Activated CD8-positive, alpha-beta memory T cell treated with anti-CD3 and anti-CD28 coated beads, Interleukin-2, amount 10 ng/mL, durations not matched to agents 7 days and 5 days (primary cell): ENCODE results near the gene OSBPL3. TPM values are rescaled to one million over a fixed set of nuclear protein-coding genes. Genes with fewer than 3 reads are reported as not detected.

Source experiments
- ATAC-seq: fragments of 150-1000 bp; cut with Tn5 transposase; one replicate; pipeline ENCODE4 v1.10.0; 2021; ENCODE audit warnings: moderate library complexity
- CTCF ChIA-PET: fragments of 350-600 bp; sonication (Branson Sonifier 250); formaldehyde crosslinking; loops from one replicate; lab custom pipeline; 2021; ENCODE audit warnings: antibody characterized with exemption; lab: Charles Lee
- DNase-seq: peaks from one replicate; pipeline ENCODE4 v3.0.0-alpha.2; 2020
- H3K27ac Mint-ChIP-seq: one replicate; pipeline ENCODE4 v1.8.0; 2021; ENCODE audit warnings: mild to moderate bottlenecking, mixed read lengths
- H3K27me3 Mint-ChIP-seq: one replicate; pipeline ENCODE4 v1.8.0; 2021; ENCODE audit warnings: mixed read lengths
- H3K36me3 Mint-ChIP-seq: one replicate; pipeline ENCODE4 v1.8.0; 2021; ENCODE audit warnings: mild to moderate bottlenecking, mixed read lengths
- H3K4me1 Mint-ChIP-seq: one replicate; pipeline ENCODE4 v1.8.0; 2021; ENCODE audit warnings: mixed read lengths
- H3K4me3 Mint-ChIP-seq: one replicate; pipeline ENCODE4 v1.8.0; 2021; ENCODE audit warnings: mild to moderate bottlenecking, moderate library complexity, mixed read lengths
- H3K9me3 Mint-ChIP-seq: one replicate; pipeline ENCODE4 v1.8.0; 2022; ENCODE audit warnings: low read depth, mixed read lengths
- total RNA-seq, 2 experiments: library from RNA; stranded (reverse); gene quantifications; one replicate each; pipeline ENCODE4 v1.2.3, GENCODE V29; 2021

The OSBPL3 gene
- total RNA-seq, 2 experiments from 2014 or later: 98.3 to 133 TPM

GRCh38 chr7:24975172-24975571 lies 4.8 kb downstream of the OSBPL3 start:
- CTCF ChIA-PET: no interaction called here
- Mint-ChIP-seq H3K36me3 (peaks cover 46% of the 10 kb centered on the region), H3K4me1 (peaks cover 66% of the 10 kb centered on the region), H3K4me3 (no peak overlapping the region), H3K9me3 (no peaks in the 10 kb centered on the region), H3K27ac (no peak overlapping the region), H3K27me3 (no peaks in the 10 kb centered on the region)
- ATAC-seq (no peak), DNase-seq (no peak)

GRCh38 chr7:24974026-24974832 lies 5.7 kb downstream of the OSBPL3 start:
- H3K27ac Mint-ChIP-seq: no peak overlapping the region
- peaks cover 49% of the 10 kb centered on the region for H3K36me3 Mint-ChIP-seq
- CTCF ChIA-PET: interaction anchor here (1.3 kb wide), 1 partner anchor 162 kb away, joined by 4 read pairs; no protein-coding TSS in a partner anchor
- ATAC-seq (no peak), DNase-seq (no peak)
- no peaks in the 10 kb centered on the region for H3K27me3 Mint-ChIP-seq
- H3K4me3 Mint-ChIP-seq: no peak overlapping the region
- H3K9me3 Mint-ChIP-seq: no peaks in the 10 kb centered on the region
- peaks cover 71% of the 10 kb centered on the region for H3K4me1 Mint-ChIP-seq

GRCh38 chr7:24972991-24973390 lies 7.0 kb downstream of the OSBPL3 start:
- ATAC-seq (no peak), DNase-seq (no peak)
- H3K9me3 Mint-ChIP-seq: no peaks in the 10 kb centered on the region
- H3K27ac Mint-ChIP-seq: no peak overlapping the region
- no peaks in the 10 kb centered on the region for H3K27me3 Mint-ChIP-seq
- peaks cover 40% of the 10 kb centered on the region for H3K36me3 Mint-ChIP-seq
- H3K4me1 Mint-ChIP-seq: peaks cover 67% of the 10 kb centered on the region
- CTCF ChIA-PET: interaction anchor here (1.6 kb wide), 1 partner anchor 8 kb away, joined by 4 read pairs; no protein-coding TSS in a partner anchor
- no peak overlapping the region for H3K4me3 Mint-ChIP-seq

GRCh38 chr7:24972166-24972477 lies 7.9 kb downstream of the OSBPL3 start:
- no peaks in the 10 kb centered on the region for H3K9me3 Mint-ChIP-seq
- DNase-seq (no peak), ATAC-seq (no peak)
- H3K27me3 Mint-ChIP-seq: no peaks in the 10 kb centered on the region
- peaks cover 68% of the 10 kb centered on the region for H3K4me1 Mint-ChIP-seq
- CTCF ChIA-PET: interaction anchor here (0.6 to 1.6 kb wide), 4 partner anchors 9 to 160 kb away, joined by 3 to 4 read pairs (median 3); no protein-coding TSS in a partner anchor
- no peak overlapping the region for H3K27ac Mint-ChIP-seq
- peaks cover 37% of the 10 kb centered on the region for H3K36me3 Mint-ChIP-seq
- H3K4me3 Mint-ChIP-seq: no peak overlapping the region

- Mint-ChIP-seq H3K9me3 (no peaks in the 10 kb centered on the region), H3K4me3 (no peak overlapping the region)
- ATAC-seq: no peak
Measured at GRCh38 chr7:24971333-24972165, 8.4 kb downstream of the OSBPL3 start.

GRCh38 chr7:24970676-24971075 lies 9.3 kb downstream of the OSBPL3 start:
- H3K27ac Mint-ChIP-seq: no peak overlapping the region
- H3K4me1 Mint-ChIP-seq: peaks cover 68% of the 10 kb centered on the region

More at GRCh38 chr7:24971333-24972165, 8.4 kb downstream of the OSBPL3 start:
- Mint-ChIP-seq H3K27me3 (no peaks in the 10 kb centered on the region), H3K36me3 (peaks cover 34% of the 10 kb centered on the region), H3K4me1 (peaks cover 68% of the 10 kb centered on the region), H3K27ac (no peak overlapping the region)
- CTCF ChIA-PET: interaction anchor here (0.6 to 1.6 kb wide), 5 partner anchors 9 to 159 kb away, joined by 3 to 4 read pairs (median 3); no protein-coding TSS in a partner anchor
- DNase-seq: no peak

GRCh38 chr7:24968165-24968564 lies 11.8 kb downstream of the OSBPL3 start:
- DNase-seq: no peak
- H3K9me3 Mint-ChIP-seq: no peaks in the 10 kb centered on the region
- no peak overlapping the region for H3K27ac Mint-ChIP-seq
- H3K4me1 Mint-ChIP-seq: peaks cover 76% of the 10 kb centered on the region
- no peak for ATAC-seq
- peaks cover 12% of the 10 kb centered on the region for H3K36me3 Mint-ChIP-seq
- no peaks in the 10 kb centered on the region for H3K27me3 Mint-ChIP-seq
- H3K4me3 Mint-ChIP-seq: no peak overlapping the region
- CTCF ChIA-PET: interaction anchor here (0.6 to 3.7 kb wide), 3 partner anchors 11 to 147 kb away, joined by 3 to 21 read pairs (median 3); partner anchors contain the start of gene OSBPL3

More at GRCh38 chr7:24970676-24971075, 9.3 kb downstream of the OSBPL3 start:
- Mint-ChIP-seq H3K4me3 (no peak overlapping the region), H3K27me3 (no peaks in the 10 kb centered on the region), H3K9me3 (no peaks in the 10 kb centered on the region), H3K36me3 (peaks cover 27% of the 10 kb centered on the region)
- ATAC-seq (no peak), DNase-seq (no peak)
- CTCF ChIA-PET: interaction anchor here (1.2 kb wide), 1 partner anchor 150 kb away, joined by 3 read pairs; no protein-coding TSS in a partner anchor

- no peaks in the 10 kb centered on the region for H3K27me3 Mint-ChIP-seq
- CTCF ChIA-PET: interaction anchor here (0.6 to 3.7 kb wide), 4 partner anchors 12 to 147 kb away, joined by 3 to 21 read pairs (median 4); partner anchors contain the start of gene OSBPL3
Measured at GRCh38 chr7:24967696-24968095, 12.3 kb downstream of the OSBPL3 start.

GRCh38 chr7:24966802-24967201 lies 13.2 kb downstream of the OSBPL3 start:
- ATAC-seq: no peak
- Mint-ChIP-seq H3K4me3 (no peak overlapping the region), H3K9me3 (no peaks in the 10 kb centered on the region)

More at GRCh38 chr7:24967696-24968095, 12.3 kb downstream of the OSBPL3 start:
- H3K27ac Mint-ChIP-seq: no peak overlapping the region
- H3K4me3 Mint-ChIP-seq: no peak overlapping the region
- peaks cover 77% of the 10 kb centered on the region for H3K4me1 Mint-ChIP-seq
- DNase-seq (no peak), ATAC-seq (no peak)
- H3K9me3 Mint-ChIP-seq: no peaks in the 10 kb centered on the region
- peaks cover 10% of the 10 kb centered on the region for H3K36me3 Mint-ChIP-seq

GRCh38 chr7:24965831-24966708 lies 13.9 kb downstream of the OSBPL3 start:
- H3K27me3 Mint-ChIP-seq: no peaks in the 10 kb centered on the region
- H3K27ac Mint-ChIP-seq: peak overlapping the region; percentile 76
- no peaks in the 10 kb centered on the region for H3K9me3 Mint-ChIP-seq
- ATAC-seq (peak; percentile 83), DNase-seq (peak; percentile 78)
- peaks cover 75% of the 10 kb centered on the region for H3K4me1 Mint-ChIP-seq
- peaks cover 10% of the 10 kb centered on the region for H3K36me3 Mint-ChIP-seq
- CTCF ChIA-PET: interaction anchor here (1.2 to 3.7 kb wide), 6 partner anchors 13 to 154 kb away, joined by 3 to 21 read pairs (median 6); partner anchors contain the start of gene OSBPL3
- H3K4me3 Mint-ChIP-seq: peak overlapping the region; percentile 51

More at GRCh38 chr7:24966802-24967201, 13.2 kb downstream of the OSBPL3 start:
- Mint-ChIP-seq H3K4me1 (peaks cover 75% of the 10 kb centered on the region), H3K27ac (peak overlapping the region; percentile 63), H3K27me3 (no peaks in the 10 kb centered on the region), H3K36me3 (peaks cover 6% of the 10 kb centered on the region)
- DNase-seq: no peak
- CTCF ChIA-PET: interaction anchor here (1.2 to 3.7 kb wide), 5 partner anchors 12 to 146 kb away, joined by 3 to 21 read pairs (median 6); partner anchors contain the start of gene OSBPL3

- ATAC-seq (no peak), DNase-seq (no peak)
- peaks cover 17% of the 10 kb centered on the region for H3K36me3 Mint-ChIP-seq
- CTCF ChIA-PET: interaction anchor here (1.3 to 1.5 kb wide), 2 partner anchors 15 to 152 kb away, joined by 3 to 4 read pairs; partner anchors contain the start of gene OSBPL3
- no peaks in the 10 kb centered on the region for H3K27me3 Mint-ChIP-seq
- H3K9me3 Mint-ChIP-seq: no peaks in the 10 kb centered on the region
- H3K4me1 Mint-ChIP-seq: peaks cover 74% of the 10 kb centered on the region
- H3K4me3 Mint-ChIP-seq: no peak overlapping the region
- no peak overlapping the region for H3K27ac Mint-ChIP-seq
Measured at GRCh38 chr7:24964191-24964590, 15.8 kb downstream of the OSBPL3 start.

GRCh38 chr7:24963218-24963617 lies 16.8 kb downstream of the OSBPL3 start:
- H3K27me3 Mint-ChIP-seq: no peaks in the 10 kb centered on the region
- DNase-seq (peak; percentile 61), ATAC-seq (peak; percentile 8)
- peaks cover 26% of the 10 kb centered on the region for H3K36me3 Mint-ChIP-seq
- no peaks in the 10 kb centered on the region for H3K9me3 Mint-ChIP-seq
- peak overlapping the region; percentile 5 for H3K27ac Mint-ChIP-seq
- CTCF ChIA-PET: interaction anchor here (1.3 kb wide), 1 partner anchor 151 kb away, joined by 3 read pairs; no protein-coding TSS in a partner anchor
- H3K4me1 Mint-ChIP-seq: peaks cover 80% of the 10 kb centered on the region
- no peak overlapping the region for H3K4me3 Mint-ChIP-seq
